HG03108 (cell line): ENCODE measurements around the gene CDCA4.

Experiments
- ATAC-seq: cut with Tn5 transposase; IDR thresholded peaks from one replicate; pipeline ENCODE4 v1.9.1; 2021; ENCODE audit warnings: moderate library complexity; ENCODE audit not compliant: unreplicated experiment

The CDCA4 gene

GRCh38 chr14:105015242-105015641 lies 5.6 kb downstream of the CDCA4 start:
- no peak for ATAC-seq

DNA sequence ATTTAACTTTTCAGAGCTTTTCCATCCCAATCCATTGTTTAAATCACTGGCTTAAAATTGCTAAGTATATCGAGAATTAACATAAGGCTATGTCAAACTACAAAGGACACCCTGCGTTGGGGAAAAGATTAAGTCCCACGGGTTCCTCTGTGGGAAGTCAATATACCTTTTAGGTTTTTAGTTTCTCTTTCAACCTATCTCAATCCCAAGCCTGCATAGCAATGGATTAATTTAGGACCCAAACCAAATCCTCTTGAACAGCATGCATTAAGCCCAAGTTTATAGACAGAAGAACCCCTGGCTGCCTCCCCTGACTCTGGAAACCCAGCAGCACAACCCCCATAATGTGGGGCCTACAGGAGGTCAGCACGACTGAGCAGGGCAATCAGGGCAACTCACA lies 6.3 kb downstream of the CDCA4 start:
- ATAC-seq = no peak

- ATAC-seq = no peak
These were observed 6.9 kb downstream of the CDCA4 start for GRCh38 chr14:105014032-105014431.

GRCh38 chr14:105013150-105013785 lies 7.6 kb downstream of the CDCA4 start:
- no peak for ATAC-seq

GRCh38 chr14:105012171-105012985 lies 8.5 kb downstream of the CDCA4 start:
- ATAC-seq = no peak

- no peak for ATAC-seq
These were observed 9.4 kb downstream of the CDCA4 start for GRCh38 chr14:105011312-105011990.

- ATAC-seq = no peak
These were observed 10.0 kb downstream of the CDCA4 start for GRCh38 chr14:105010891-105011291.

DNA sequence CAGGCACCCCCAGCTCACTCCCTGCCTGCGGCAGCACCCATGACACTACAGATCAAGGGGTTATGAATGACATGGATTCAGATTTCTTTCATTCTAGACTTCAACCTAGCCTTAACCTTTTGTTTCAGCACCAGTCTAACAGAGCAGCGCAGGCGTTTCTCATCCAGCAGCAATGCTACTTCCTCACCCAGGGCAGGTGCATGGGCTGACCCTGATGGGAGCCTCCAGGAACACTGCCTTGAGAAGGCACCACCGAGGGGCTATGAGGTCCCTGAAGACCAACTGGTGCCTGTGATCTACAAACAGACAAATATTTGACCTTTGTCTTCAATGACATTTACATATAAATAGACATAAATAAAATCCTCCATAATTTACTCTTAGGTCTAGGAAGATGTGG lies 10.8 kb downstream of the CDCA4 start:
- no peak for ATAC-seq

DNA sequence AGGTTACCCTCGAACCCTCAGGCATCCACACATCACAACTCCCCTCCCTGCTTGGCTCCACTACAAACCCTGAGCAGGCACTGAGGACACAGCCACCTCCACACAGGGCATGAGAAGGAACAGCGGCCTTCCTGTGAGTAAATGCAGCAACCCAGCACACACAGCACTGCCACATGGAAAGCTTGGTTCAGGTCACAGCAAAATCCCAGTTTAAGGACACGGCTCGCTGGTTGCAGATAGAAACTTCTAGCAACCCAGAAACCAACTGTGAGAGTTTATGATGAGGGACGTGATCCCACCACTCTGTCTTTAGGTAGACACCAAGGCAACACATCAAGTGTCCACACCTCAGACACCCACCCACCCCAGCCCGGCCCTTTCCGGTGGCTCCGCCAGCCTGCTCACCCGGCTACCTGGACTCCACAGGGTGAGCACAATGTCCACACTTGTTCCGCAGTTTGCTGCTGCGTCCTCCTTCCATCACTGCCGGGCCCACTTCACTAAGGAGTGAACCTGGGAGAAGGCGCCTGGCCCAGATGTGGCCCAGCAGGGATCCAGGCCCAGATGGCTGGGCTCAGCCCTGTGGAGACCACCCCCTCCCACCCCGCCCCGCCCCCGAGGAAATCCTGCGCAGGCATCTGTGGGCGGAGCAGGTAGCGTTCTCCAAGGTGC lies 13.2 kb downstream of the CDCA4 start:
- no peak for ATAC-seq

DNA sequence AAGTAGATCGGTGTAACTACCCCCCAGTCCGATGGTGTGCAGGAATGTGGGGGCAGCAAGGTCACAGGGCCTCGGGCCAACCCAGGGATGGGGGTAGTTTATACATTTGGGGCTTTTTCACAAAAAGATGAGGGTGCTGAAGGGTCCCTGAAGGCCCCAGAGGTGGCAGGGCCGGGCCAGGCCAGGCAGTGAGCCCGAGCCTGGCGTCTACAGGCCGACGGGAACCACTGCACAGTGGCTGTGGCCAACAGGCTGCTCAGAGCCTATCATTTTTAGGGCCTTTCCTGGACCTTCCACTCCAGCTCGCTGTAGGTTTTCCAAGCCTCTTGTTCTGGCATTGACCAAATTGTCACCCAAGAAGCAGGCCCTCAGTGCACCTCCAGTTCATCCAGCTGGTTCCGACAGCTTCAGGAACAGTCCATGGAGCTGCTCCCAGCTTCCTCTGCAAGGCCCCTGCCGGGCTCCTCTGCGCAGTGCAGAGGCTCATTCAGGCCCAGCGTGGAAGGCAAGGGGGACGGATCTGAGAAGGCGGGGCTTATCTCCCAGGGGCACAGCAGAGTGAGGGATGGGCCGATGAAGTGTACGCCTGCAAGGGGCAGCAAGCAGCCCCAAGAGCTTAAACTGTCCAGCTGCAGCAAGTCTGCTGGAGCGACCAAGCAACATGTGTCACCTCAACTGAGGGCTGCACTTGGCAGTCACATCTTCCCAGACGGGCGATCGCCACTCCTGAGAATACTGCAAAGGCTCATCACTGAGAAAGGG lies 13.9 kb downstream of the CDCA4 start:
- ATAC-seq = no peak

GRCh38 chr14:105005929-105006830 lies 14.7 kb downstream of the CDCA4 start:
- ATAC-seq = no peak

- no peak for ATAC-seq
These were observed 15.5 kb downstream of the CDCA4 start for GRCh38 chr14:105005329-105005928.

GRCh38 chr14:104999361-104999760 lies 21.5 kb downstream of the CDCA4 start:
- no peak for ATAC-seq

DNA sequence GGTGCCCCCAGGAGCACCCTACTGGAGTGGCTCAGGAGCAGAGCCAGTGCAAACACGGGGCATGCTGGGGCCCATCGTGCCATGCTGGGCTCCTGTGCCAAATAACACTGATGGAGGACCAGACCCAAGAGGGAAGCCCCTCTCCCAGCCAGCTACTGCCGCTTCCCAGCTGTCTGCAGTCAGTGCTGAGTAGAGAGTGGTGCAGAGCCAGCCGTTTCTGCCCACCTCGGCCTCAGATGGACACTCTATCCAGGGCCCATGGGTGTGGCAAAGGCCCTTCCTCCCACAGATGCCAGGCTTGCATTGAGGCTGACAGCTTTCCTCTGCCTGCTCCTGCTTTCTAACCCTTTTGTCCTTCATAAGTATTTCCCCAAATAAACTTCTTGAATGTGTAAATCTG lies 22.1 kb downstream of the CDCA4 start:
- ATAC-seq = no peak

DNA sequence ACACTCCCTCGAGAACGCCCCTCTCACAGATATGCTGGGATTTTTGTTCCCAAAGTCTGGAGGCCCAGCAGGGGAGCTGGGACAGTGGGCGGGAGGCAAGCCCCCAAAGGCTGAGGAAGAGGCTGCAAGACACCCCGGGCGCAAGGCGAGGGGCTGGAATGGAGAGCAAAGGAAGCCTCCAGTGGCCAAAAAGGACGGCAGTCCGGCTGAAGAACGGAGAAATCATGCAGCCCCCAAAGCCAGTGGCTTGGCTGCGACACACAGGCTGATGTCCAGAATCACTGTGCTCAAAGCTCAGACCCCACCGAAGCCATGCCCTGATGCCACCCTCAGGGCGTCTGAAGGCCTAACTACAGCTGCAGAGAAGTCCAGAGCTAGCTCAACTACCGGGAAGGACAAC lies 24.4 kb downstream of the CDCA4 start:
- no peak for ATAC-seq

DNA sequence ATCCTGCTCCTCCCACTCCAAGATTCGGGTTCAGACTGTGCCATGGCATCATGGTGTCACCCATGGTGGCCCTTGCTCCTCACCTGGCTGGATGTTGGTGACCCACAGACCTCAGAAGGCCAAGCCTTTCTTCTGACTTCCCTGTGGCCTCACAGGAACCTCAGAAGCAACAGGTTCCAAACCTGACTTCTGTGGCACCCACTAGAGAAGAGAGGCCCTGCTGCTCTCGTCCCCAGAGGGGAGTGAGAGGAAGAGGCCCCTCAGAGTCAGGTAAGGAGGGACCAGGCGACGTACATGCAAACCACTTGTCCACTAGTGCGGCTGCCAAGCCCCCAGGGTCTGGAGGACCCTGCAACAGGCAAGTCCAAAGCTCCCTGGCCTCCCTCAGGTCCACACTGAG lies 24.9 kb downstream of the CDCA4 start:
- ATAC-seq = no peak

DNA sequence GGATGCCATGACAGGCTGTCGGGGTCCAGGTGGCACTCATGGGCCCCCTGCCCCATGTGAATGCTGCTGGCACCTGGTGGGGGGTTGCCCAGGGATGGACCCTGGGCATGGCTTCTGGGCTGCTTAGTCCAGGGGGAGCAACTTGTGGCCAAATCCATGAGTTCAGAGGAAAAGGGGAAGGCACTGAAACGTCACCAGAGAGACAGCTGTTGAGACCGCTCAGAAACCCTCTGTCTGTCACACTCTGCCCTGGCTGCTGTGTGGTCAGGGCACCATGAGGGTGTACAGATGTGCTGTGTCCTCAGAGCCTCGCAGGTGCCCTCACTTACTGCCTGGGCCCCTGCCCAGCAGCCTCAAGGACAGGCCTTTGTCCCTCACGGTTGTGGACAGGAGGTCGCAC lies 25.9 kb downstream of the CDCA4 start:
- no peak for ATAC-seq

DNA sequence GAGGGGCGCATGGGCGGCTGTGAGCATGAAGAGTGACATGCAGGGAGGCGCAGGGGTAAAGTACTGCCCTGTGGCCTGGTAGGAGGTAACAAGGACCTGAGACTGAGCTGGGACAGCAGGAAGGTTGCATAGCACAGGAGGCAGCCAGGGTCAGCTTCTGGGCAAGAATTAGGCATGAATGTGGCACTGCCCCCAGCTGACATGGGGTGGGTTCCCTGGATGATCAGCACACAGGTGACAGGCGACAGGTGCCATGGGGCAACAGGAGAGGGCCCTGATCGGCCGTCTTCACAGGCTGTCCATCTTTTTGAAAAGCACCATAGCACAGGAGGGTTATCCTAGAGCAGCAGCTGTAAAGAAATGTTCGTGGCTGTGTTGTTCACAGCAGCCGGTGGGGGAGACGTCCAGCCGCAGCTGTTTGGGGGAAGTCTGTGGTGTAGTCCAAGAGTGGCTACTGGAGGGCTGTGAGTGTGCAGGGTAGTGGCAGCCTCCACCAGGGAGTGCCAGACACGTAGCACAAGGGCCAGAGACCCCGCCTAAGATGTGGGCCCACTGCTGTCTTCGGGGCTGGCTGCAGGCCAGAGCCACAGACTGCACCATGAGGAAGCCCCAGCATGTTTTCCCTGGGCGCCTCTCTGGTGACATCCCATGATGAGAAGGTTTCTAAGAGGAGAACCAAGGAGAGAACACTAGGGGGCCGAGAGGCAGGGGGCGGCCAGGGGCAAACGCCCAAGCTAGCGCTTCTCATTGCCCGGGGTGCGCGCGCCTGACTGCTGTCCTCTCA lies 26.9 kb downstream of the CDCA4 start:
- ATAC-seq = no peak

- no peak for ATAC-seq
These were observed 27.6 kb downstream of the CDCA4 start for GRCh38 chr14:104993306-104993705.
